Activated B cell treated with CpG ODN at 0.5 μM for 24 hours (primary cell): ENCODE results near the gene ZIM2. TPM values are rescaled to one million over a fixed set of nuclear protein-coding genes. Genes with fewer than 3 reads are reported as not detected.

Experiments
- ATAC-seq: fragments of 200-7000 bp; cut with Tn5 transposase; one replicate; pipeline ENCODE4 v1.10.0; 2021; ENCODE audit warnings: low read depth, mild to moderate bottlenecking, moderate library complexity
- CTCF ChIA-PET: fragments of 350-600 bp; sonication (Branson Sonifier 250); formaldehyde crosslinking; loops from one replicate; lab custom pipeline; 2021; ENCODE audit warnings: antibody characterized with exemption; lab: Charles Lee
- POLR2A ChIA-PET: fragments of 350-600 bp; sonication (Branson Sonifier 250); formaldehyde crosslinking; loops from one replicate; lab custom pipeline; 2021; ENCODE audit warnings: antibody characterized with exemption; lab: Charles Lee
- DNase-seq: peaks from one replicate; pipeline ENCODE4 v3.0.0; 2022
- H3K27ac Mint-ChIP-seq: one replicate; pipeline ENCODE4 v1.8.0; 2020; ENCODE audit warnings: mixed read lengths
- H3K27me3 Mint-ChIP-seq: one replicate; pipeline ENCODE4 v1.8.0; 2021; ENCODE audit warnings: mixed read lengths
- H3K36me3 Mint-ChIP-seq: one replicate; pipeline ENCODE4 v1.8.0; 2021; ENCODE audit warnings: low read depth, mixed read lengths
- H3K4me1 Mint-ChIP-seq: one replicate; pipeline ENCODE4 v1.8.0; 2021; ENCODE audit warnings: mixed read lengths
- H3K4me3 Mint-ChIP-seq: one replicate; pipeline ENCODE4 v1.8.0; 2020; ENCODE audit warnings: mild to moderate bottlenecking, mixed read lengths
- H3K9me3 Mint-ChIP-seq: one replicate; pipeline ENCODE4 v1.8.0; 2020; ENCODE audit warnings: mixed read lengths
- intact Hi-C: fragments of 100-400 bp; cut with micrococcal nuclease; formaldehyde crosslinking; loops from one replicate; pipeline ENCODE4 v1.15.1; 2024
- total RNA-seq: library from RNA; stranded (reverse); gene quantifications from 2 replicates; pipeline ENCODE4 v1.2.3, GENCODE V29; 2022
- TF ChIP-seq, protein P1 (sequence below): fragments of 200-600 bp; IDR thresholded peaks from one replicate; pipeline ENCODE4 v1.8.0; 2022; ENCODE audit warnings: antibody characterized with exemption, mild to moderate bottlenecking

Gene ZIM2
- total RNA-seq, 1 donor from 2014 or later = not detected

GRCh38 chr19:56736571-56736970 lies 104.0 kb downstream of the ZIM2 start:
- intact Hi-C loops = no loop called here

DNA sequence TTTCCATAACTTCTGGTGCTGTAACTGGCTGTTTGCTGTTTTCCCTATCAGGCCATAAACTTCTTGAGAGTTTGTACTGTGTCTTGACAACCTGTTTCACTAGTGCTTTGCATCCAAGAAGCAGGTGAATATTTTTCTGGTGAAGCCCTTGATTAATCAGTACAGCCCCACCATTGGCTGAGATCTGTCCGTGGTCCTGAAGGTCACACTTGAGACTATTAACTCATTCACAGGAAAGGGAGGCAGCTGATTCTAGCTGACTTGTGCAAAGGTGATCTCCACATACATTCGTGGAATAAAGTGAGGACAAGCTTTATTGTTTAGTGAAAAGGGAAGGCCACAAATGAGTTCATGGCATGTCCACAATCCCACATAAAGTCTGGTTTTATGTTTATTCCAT lies 107.5 kb downstream of the ZIM2 start:
- no peak overlapping the region for H3K27ac Mint-ChIP-seq
- no peaks in the 10 kb centered on the region for H3K27me3 Mint-ChIP-seq
- TF ChIP-seq, protein P1, sequence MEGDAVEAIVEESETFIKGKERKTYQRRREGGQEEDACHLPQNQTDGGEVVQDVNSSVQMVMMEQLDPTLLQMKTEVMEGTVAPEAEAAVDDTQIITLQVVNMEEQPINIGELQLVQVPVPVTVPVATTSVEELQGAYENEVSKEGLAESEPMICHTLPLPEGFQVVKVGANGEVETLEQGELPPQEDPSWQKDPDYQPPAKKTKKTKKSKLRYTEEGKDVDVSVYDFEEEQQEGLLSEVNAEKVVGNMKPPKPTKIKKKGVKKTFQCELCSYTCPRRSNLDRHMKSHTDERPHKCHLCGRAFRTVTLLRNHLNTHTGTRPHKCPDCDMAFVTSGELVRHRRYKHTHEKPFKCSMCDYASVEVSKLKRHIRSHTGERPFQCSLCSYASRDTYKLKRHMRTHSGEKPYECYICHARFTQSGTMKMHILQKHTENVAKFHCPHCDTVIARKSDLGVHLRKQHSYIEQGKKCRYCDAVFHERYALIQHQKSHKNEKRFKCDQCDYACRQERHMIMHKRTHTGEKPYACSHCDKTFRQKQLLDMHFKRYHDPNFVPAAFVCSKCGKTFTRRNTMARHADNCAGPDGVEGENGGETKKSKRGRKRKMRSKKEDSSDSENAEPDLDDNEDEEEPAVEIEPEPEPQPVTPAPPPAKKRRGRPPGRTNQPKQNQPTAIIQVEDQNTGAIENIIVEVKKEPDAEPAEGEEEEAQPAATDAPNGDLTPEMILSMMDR = no peak
- peaks cover 4% of the 10 kb centered on the region for H3K36me3 Mint-ChIP-seq
- peaks cover 31% of the 10 kb centered on the region for H3K9me3 Mint-ChIP-seq
- DNase-seq (no peak), ATAC-seq (no peak)
- ChIA-PET POLR2A (no interaction called here), CTCF (no interaction called here)
- no peaks in the 10 kb centered on the region for H3K4me1 Mint-ChIP-seq
- no peak overlapping the region for H3K4me3 Mint-ChIP-seq
- intact Hi-C loops = no loop called here

More at GRCh38 chr19:56736571-56736970, 104.0 kb downstream of the ZIM2 start:
- H3K27ac Mint-ChIP-seq = no peak overlapping the region
- H3K27me3 Mint-ChIP-seq = no peaks in the 10 kb centered on the region
- TF ChIP-seq, protein P1 = no peak
- no peak for DNase-seq
- CTCF ChIA-PET = no interaction called here
- H3K9me3 Mint-ChIP-seq = peaks cover 24% of the 10 kb centered on the region
- H3K4me3 Mint-ChIP-seq = no peak overlapping the region
- ATAC-seq = no peak
- no peaks in the 10 kb centered on the region for H3K4me1 Mint-ChIP-seq
- POLR2A ChIA-PET = interaction anchor here (0.6 kb wide), 1 partner anchor 141 kb away, joined by 3 read pairs; no protein-coding TSS in a partner anchor
- no peaks in the 10 kb centered on the region for H3K36me3 Mint-ChIP-seq

DNA sequence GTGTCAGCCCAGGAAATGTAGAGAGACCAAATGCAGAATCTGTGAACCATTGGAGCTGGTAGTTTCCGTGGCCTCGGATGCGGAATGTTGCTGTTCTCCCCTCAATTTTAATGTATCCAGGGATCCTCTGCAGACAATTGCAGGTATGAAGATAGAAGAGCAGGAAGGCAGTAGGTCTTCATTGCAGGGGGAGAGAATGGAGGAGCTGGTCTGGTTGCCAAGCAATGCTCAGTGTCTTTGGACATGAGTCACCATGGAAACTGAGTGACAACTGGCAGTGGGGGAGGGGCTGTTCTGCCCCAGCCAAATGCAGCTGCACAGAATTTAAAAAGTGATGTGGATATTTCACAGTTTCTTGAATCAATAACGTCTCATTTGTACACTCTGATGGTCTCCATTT lies 112.8 kb downstream of the ZIM2 start:
- H3K27ac Mint-ChIP-seq = no peak overlapping the region
- H3K36me3 Mint-ChIP-seq = peaks cover 10% of the 10 kb centered on the region
- H3K4me3 Mint-ChIP-seq = no peak overlapping the region
- TF ChIP-seq, protein P1 = no peak
- peaks cover 31% of the 10 kb centered on the region for H3K9me3 Mint-ChIP-seq
- H3K27me3 Mint-ChIP-seq = no peaks in the 10 kb centered on the region
- intact Hi-C loops = no loop called here
- DNase-seq = no peak
- ChIA-PET POLR2A (no interaction called here), CTCF (no interaction called here)
- ATAC-seq = no peak
- no peaks in the 10 kb centered on the region for H3K4me1 Mint-ChIP-seq

DNA sequence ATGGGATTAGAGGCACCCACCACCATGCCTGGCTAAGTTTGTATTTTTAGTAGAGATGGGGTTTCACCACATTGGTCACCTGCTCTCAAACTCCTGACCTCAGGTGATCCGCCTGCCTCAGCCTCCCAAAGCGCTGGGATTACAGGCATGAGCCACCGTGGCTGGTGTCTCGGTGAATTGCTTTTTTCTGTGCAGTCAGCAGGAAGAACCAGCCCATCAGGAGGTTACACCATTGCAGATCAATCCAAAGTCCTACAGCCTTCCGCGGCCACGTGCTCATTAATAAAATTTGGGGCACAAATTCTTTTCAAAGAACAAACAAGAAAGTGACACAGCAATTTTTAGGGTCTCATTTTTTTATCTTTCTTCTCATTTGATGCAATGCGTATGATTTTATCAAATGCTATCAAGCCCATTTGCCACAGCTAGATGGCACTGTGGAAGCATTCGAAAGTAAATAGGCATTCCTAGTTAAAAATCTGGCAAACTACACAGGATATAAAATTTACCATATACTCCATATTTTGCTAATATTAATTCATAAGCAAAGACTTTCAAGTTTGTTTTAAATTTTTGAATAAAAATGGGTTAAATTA lies 114.6 kb downstream of the ZIM2 start:
- H3K27ac Mint-ChIP-seq = no peak overlapping the region
- H3K36me3 Mint-ChIP-seq = peaks cover 10% of the 10 kb centered on the region
- H3K27me3 Mint-ChIP-seq = no peaks in the 10 kb centered on the region
- TF ChIP-seq, protein P1 = no peak
- no peak for DNase-seq
- no peaks in the 10 kb centered on the region for H3K4me1 Mint-ChIP-seq
- no peak for ATAC-seq
- intact Hi-C loops = no loop called here
- H3K4me3 Mint-ChIP-seq = no peak overlapping the region
- POLR2A ChIA-PET = no interaction called here
- H3K9me3 Mint-ChIP-seq = peaks cover 37% of the 10 kb centered on the region
- CTCF ChIA-PET = no interaction called here

Other genes with a start within 250 kb of the ZIM2 start
- gene ZNF71, start 245.4 kb downstream of the ZIM2 start, total RNA-seq = 6.3 and 6.7 TPM in 2 replicates
- not detected in 2 replicates for gene SMIM17, start 197.6 kb downstream of the ZIM2 start, total RNA-seq
- gene ZNF835, start 169.0 kb downstream of the ZIM2 start, total RNA-seq = 5.5 and 5.7 TPM in 2 replicates
- gene PEG3, start within 50 bp of the ZIM2 start, total RNA-seq = not detected in 2 replicates